NCI-H510A (cell line): ENCODE measurements around the gene CDK18.

ENCODE experiments used
- DNase-seq: peaks from one replicate; lab custom pipeline; 2025; lab: John Stamatoyannopoulos, UW

Gene CDK18

GRCh38 chr1:205505076-205505729 is 734 bp downstream of the CDK18 start:
- DNase-seq: peak; percentile 11

GRCh38 chr1:205505791-205506190 is 1.3 kb downstream of the CDK18 start:
- no peak for DNase-seq

- DNase-seq: no peak
These were observed 2.1 kb downstream of the CDK18 start for GRCh38 chr1:205506409-205507200.

- DNase-seq: no peak
These were observed 3.8 kb downstream of the CDK18 start for GRCh38 chr1:205508227-205508714.

- no peak for DNase-seq
These were observed 6.0 kb downstream of the CDK18 start for GRCh38 chr1:205510308-205510950.

GRCh38 chr1:205510951-205511330 is 6.5 kb downstream of the CDK18 start:
- DNase-seq: no peak

GRCh38 chr1:205512059-205513045 is 7.9 kb downstream of the CDK18 start:
- no peak for DNase-seq

GRCh38 chr1:205513774-205514173 is 9.3 kb downstream of the CDK18 start:
- DNase-seq: no peak

- DNase-seq: no peak
These were observed 10.0 kb downstream of the CDK18 start for GRCh38 chr1:205514211-205515142.

GRCh38 chr1:205515781-205516253 is 11.3 kb downstream of the CDK18 start:
- no peak for DNase-seq

- no peak for DNase-seq
These were observed 11.9 kb downstream of the CDK18 start for GRCh38 chr1:205516362-205516761.

GRCh38 chr1:205517288-205517687 is 12.8 kb downstream of the CDK18 start:
- no peak for DNase-seq

- no peak for DNase-seq
These were observed 13.3 kb downstream of the CDK18 start for GRCh38 chr1:205517763-205518162.

GRCh38 chr1:205518661-205519540 is 14.4 kb downstream of the CDK18 start:
- DNase-seq: no peak

GRCh38 chr1:205519541-205520131 is 15.2 kb downstream of the CDK18 start:
- DNase-seq: no peak

- DNase-seq: no peak
These were observed 16.2 kb downstream of the CDK18 start for GRCh38 chr1:205520709-205521108.

GRCh38 chr1:205521686-205522085 is 17.2 kb downstream of the CDK18 start:
- DNase-seq: no peak

- no peak for DNase-seq
These were observed 18.2 kb downstream of the CDK18 start for GRCh38 chr1:205522692-205523091.
